MM.1S (cell line): ENCODE measurements around the gene HAGHL.
A peak's percentile ranks its signal among the peaks of the same experiment; 100 is the strongest.

Source experiments
- DNase-seq: peaks from one replicate; pipeline ENCODE4 v3.0.0-alpha.2; 2015
- H2AFZ ChIP-seq: fragments of 300-600 bp; sonication (generic); 2 replicates; pipeline ENCODE4 v1.6.0; 2016; ENCODE audit warnings: antibody characterized with exemption, low read length
- H3F3A ChIP-seq: fragments of 300-600 bp; sonication (generic); 2 replicates; pipeline ENCODE4 v1.6.1; 2016; ENCODE audit warnings: mild to moderate bottlenecking, antibody characterized with exemption, low read length, moderate library complexity, mixed read lengths; ENCODE audit not compliant: insufficient read depth
- H3K27ac ChIP-seq: fragments of 300-600 bp; sonication (generic); 2 replicates; pipeline ENCODE4 v1.5.1; 2016; ENCODE audit warnings: mild to moderate bottlenecking, low read length
- H3K27me3 ChIP-seq: fragments of 300-600 bp; sonication (generic); replicated peaks from 2 replicates; pipeline ENCODE4 v1.6.0; 2016; ENCODE audit warnings: low read length; ENCODE audit not compliant: insufficient read depth
- H3K36me3 ChIP-seq: fragments of 300-600 bp; sonication (generic); replicated peaks from 2 replicates; pipeline ENCODE4 v1.6.1; 2016; ENCODE audit warnings: mild to moderate bottlenecking, low read length, mixed read lengths; ENCODE audit not compliant: insufficient read depth
- H3K4me1 ChIP-seq: fragments of 300-600 bp; sonication (generic); 2 replicates; pipeline ENCODE4 v1.6.1; 2016; ENCODE audit warnings: low read length, mixed read lengths
- H3K4me2 ChIP-seq: fragments of 300-600 bp; sonication (generic); 2 replicates; pipeline ENCODE4 v1.6.0; 2016; ENCODE audit warnings: low read depth, low read length
- H3K4me3 ChIP-seq: fragments of 300-600 bp; sonication (generic); 2 replicates; pipeline ENCODE4 v1.5.1; 2016; ENCODE audit warnings: low read length, mixed read lengths
- H3K79me2 ChIP-seq: fragments of 300-600 bp; sonication (generic); 2 replicates; pipeline ENCODE4 v1.6.1; 2016; ENCODE audit warnings: mixed run types, low read length, mixed read lengths
- H3K9ac ChIP-seq: fragments of 300-600 bp; sonication (generic); 2 replicates; pipeline ENCODE4 v1.6.1; 2016; ENCODE audit warnings: low read length, mixed read lengths
- H3K9me2 ChIP-seq: fragments of 300-600 bp; sonication (generic); replicated peaks from 2 replicates; pipeline ENCODE4 v1.6.1; 2016; ENCODE audit warnings: mild to moderate bottlenecking, low read length, mixed read lengths; ENCODE audit not compliant: insufficient read depth
- H3K9me3 ChIP-seq: fragments of 300-600 bp; sonication (generic); replicated peaks from 2 replicates; pipeline ENCODE4 v1.6.1; 2016; ENCODE audit warnings: mild to moderate bottlenecking, low read length, mixed read lengths; ENCODE audit not compliant: insufficient read depth
- H4K20me1 ChIP-seq: fragments of 300-600 bp; sonication (generic); 2 replicates; pipeline ENCODE4 v1.6.1; 2016; ENCODE audit warnings: mild to moderate bottlenecking, low read length, moderate library complexity, mixed read lengths; ENCODE audit not compliant: insufficient read depth
- EZH2 ChIP-seq: fragments of 300-600 bp; sonication (generic); optimal IDR thresholded peaks from 2 replicates; pipeline ENCODE3; 2017; ENCODE audit warnings: low read depth, mild to moderate bottlenecking, antibody characterized with exemption, low read length, mixed read lengths
- EZH2phosphoT487 ChIP-seq: fragments of 300-600 bp; sonication (generic); IDR thresholded peaks from 2 replicates; pipeline ENCODE4 v1.6.1; 2018; ENCODE audit warnings: antibody characterized with exemption, low read length
- TF ChIP-seq, protein P1 (sequence below): fragments of 300-600 bp; sonication (generic); IDR thresholded peaks from 2 replicates; pipeline ENCODE4 v1.5.1; 2016; ENCODE audit warnings: antibody characterized with exemption, low read length, mixed read lengths

HAGHL gene

GRCh38 chr16:720990-721764 is 5.7 kb upstream of the HAGHL start, which contains the start of gene ANTKMT:
ANTKMT (plus strand) TSS chr16:721146; CDS start chr16:721275, 129 bp downstream.
- Histone ChIP-seq H3K4me2 (peak within 1 kb of the TSS; percentile 95), H3F3A (peaks cover 13% of the 10 kb centered on the region; the same call in 1 of the 2 replicates), H3K36me3 (no peaks in the 10 kb centered on the region), H3K4me3 (peak within 1 kb of the TSS; percentile 95), H2AFZ (peak within 1 kb of the TSS; percentile 91), H3K27ac (peak within 1 kb of the TSS; percentile 74), H3K9ac (peak within 1 kb of the TSS; percentile 87), H3K4me1 (peaks cover 9% of the 10 kb centered on the region; the same call in 1 of the 2 replicates), H3K9me2 (no peaks in the 10 kb centered on the region), H3K9me3 (no peaks in the 10 kb centered on the region), H3K27me3 (peaks cover 25% of the 10 kb centered on the region), H4K20me1 (no peaks in the 10 kb centered on the region), H3K79me2 (peaks cover 9% of the 10 kb centered on the region; the same call in 1 of the 2 replicates)
- peak; percentile 94 for DNase-seq
- TF ChIP-seq, protein P1, sequence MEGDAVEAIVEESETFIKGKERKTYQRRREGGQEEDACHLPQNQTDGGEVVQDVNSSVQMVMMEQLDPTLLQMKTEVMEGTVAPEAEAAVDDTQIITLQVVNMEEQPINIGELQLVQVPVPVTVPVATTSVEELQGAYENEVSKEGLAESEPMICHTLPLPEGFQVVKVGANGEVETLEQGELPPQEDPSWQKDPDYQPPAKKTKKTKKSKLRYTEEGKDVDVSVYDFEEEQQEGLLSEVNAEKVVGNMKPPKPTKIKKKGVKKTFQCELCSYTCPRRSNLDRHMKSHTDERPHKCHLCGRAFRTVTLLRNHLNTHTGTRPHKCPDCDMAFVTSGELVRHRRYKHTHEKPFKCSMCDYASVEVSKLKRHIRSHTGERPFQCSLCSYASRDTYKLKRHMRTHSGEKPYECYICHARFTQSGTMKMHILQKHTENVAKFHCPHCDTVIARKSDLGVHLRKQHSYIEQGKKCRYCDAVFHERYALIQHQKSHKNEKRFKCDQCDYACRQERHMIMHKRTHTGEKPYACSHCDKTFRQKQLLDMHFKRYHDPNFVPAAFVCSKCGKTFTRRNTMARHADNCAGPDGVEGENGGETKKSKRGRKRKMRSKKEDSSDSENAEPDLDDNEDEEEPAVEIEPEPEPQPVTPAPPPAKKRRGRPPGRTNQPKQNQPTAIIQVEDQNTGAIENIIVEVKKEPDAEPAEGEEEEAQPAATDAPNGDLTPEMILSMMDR = no peak
- TF ChIP-seq EZH2 (no peak), EZH2phosphoT487 (no peak)

DNA sequence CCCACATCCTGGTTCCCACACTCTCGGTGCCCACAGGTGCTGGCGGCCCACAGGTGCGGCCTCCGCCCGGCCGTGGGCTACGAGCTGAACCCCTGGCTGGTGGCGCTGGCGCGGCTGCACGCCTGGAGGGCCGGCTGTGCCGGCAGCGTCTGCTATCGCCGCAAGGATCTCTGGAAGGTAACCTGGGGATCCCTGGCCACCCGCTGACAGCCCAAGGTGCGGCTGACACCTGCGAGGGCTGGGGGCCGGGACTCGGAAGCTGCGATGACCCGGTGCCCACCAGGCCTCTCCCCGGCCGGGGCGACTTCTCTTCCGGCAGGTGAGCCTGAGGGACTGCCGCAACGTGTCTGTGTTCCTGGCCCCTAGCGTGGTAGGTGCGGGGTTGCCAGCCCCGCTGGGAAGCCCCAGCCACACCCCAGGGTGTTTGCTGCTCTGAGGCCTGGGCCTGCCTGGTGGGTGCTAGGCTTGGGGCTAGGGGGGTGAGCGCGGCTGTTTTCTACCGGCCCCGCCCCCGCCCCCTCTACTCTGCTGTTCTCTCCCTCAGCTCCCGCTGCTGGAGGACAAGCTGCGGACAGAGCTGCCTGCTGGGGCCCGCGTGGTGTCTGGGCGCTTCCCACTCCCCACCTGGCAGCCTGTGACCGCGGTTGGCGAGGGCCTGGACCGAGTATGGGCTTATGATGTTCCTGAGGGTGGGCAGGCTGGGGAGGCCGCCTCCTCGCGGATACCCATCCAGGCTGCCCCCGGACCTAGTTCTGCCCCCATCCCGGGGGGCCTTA is 5.0 kb upstream of the HAGHL start:
- Histone ChIP-seq H3F3A (peaks cover 17% of the 10 kb centered on the region; the same call in 1 of the 2 replicates), H3K27ac (no peak overlapping the region; the same call in 1 of the 2 replicates), H3K4me1 (peaks cover 9% of the 10 kb centered on the region), H3K4me2 (peak overlapping the region; percentile 61), H3K9me2 (no peaks in the 10 kb centered on the region), H4K20me1 (no peaks in the 10 kb centered on the region), H3K9me3 (no peaks in the 10 kb centered on the region), H3K36me3 (no peaks in the 10 kb centered on the region), H3K4me3 (peak overlapping the region; percentile 42), H3K9ac (no peak overlapping the region), H3K79me2 (peaks cover 9% of the 10 kb centered on the region; the same call in 1 of the 2 replicates), H3K27me3 (peaks cover 17% of the 10 kb centered on the region), H2AFZ (no peak overlapping the region)
- TF ChIP-seq EZH2 (no peak), EZH2phosphoT487 (no peak)
- TF ChIP-seq, protein P1 = no peak
- DNase-seq = no peak

DNA sequence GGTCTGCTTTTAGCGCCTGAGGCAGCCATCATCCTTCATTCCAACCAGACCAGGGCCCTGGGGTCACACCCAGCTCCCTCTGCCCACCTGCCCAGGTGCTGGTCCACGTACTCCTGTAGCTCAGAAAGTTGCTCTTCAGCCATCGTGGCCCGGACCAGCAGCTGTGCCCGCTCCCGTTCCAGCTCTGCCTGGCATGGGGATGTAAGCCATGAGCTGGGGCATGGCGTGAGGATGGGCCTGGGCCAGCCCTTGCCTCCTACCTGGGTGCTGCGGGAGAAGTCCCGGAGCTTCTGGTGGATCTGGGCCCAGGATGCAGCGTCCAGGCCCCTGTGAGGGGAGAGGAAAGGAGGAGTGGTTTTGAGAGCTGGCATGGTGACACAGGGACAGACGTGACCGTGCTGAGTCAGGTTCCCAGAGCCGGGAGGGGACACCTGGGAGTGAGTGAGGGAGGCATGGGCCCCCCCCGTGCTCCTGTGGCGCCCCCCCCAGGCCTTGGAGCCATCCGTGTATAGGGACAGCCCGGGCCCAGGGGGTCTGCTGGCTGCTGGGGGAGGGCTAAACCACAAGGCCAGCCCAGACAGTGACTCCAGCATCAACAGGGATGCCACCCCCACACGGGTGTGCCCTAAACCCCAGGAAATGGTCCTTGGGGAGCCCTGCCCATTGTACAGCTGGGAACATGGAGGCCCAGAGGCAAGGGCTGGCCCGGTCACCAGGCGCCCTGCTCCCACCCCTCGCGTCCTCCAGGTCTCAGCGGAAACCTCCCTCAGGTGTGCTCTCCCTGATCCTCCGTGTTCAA is 3.9 kb upstream of the HAGHL start:
- Histone ChIP-seq H3F3A (peaks cover 23% of the 10 kb centered on the region; the same call in 1 of the 2 replicates), H3K36me3 (no peaks in the 10 kb centered on the region), H2AFZ (no peak overlapping the region), H3K4me1 (peaks cover 9% of the 10 kb centered on the region), H3K4me2 (no peak overlapping the region), H3K9ac (no peak overlapping the region), H3K79me2 (peaks cover 9% of the 10 kb centered on the region; the same call in 1 of the 2 replicates), H3K4me3 (no peak overlapping the region), H3K27ac (no peak overlapping the region), H3K9me3 (no peaks in the 10 kb centered on the region), H3K9me2 (no peaks in the 10 kb centered on the region), H4K20me1 (no peaks in the 10 kb centered on the region), H3K27me3 (peaks cover 6% of the 10 kb centered on the region; the same call in 1 of the 2 replicates)
- TF ChIP-seq EZH2phosphoT487 (no peak), EZH2 (no peak)
- TF ChIP-seq, protein P1 = no peak
- DNase-seq = no peak
